KBM-7 (cell line): ENCODE results near the gene YWHAH.

Experiments used
- DNase-seq: peaks from one replicate; pipeline ENCODE4 v3.0.0-alpha.2; 2015
- in situ Hi-C: fragments of 300-500 bp; cut with MboI; formaldehyde crosslinking; loops from 2 replicates; pipeline ENCODE4 v1.14.3; 2020; ENCODE audit warnings: low sequenced_read_pairs, low pct_unique_long_range_greater_than_20kb, mixed read lengths

Gene YWHAH

GRCh38 chr22:31945443-31945855 is 1.1 kb downstream of the YWHAH start:
- in situ Hi-C loops = no loop called here
- DNase-seq = peak; percentile 20

GRCh38 chr22:31945971-31946680 is 1.8 kb downstream of the YWHAH start:
- in situ Hi-C loops = no loop called here
- peak; percentile 33 for DNase-seq

GRCh38 chr22:31947296-31947695 is 3.0 kb downstream of the YWHAH start:
- in situ Hi-C loops = no loop called here
- DNase-seq = peak; percentile 73

GRCh38 chr22:31948002-31948401 is 3.7 kb downstream of the YWHAH start:
- DNase-seq = no peak
- in situ Hi-C loops = no loop called here

- DNase-seq = no peak
- in situ Hi-C loops = loop anchor here (25.0 kb wide), 1 partner anchor 288 kb away; the partner anchor contains the start of gene PISD
Measured at GRCh38 chr22:31950226-31950625, 5.9 kb downstream of the YWHAH start.

- DNase-seq = no peak
- in situ Hi-C loops = loop anchor here (25.0 kb wide), 1 partner anchor 289 kb away; the partner anchor contains the start of gene PISD
Measured at GRCh38 chr22:31951194-31952093, 7.1 kb downstream of the YWHAH start.

GRCh38 chr22:31952094-31952401 is 7.7 kb downstream of the YWHAH start:
- in situ Hi-C loops = loop anchor here (25.0 kb wide), 1 partner anchor 290 kb away; the partner anchor contains the start of gene PISD
- DNase-seq = no peak

- DNase-seq = no peak
- in situ Hi-C loops = loop anchor here (25.0 kb wide), 1 partner anchor 290 kb away; the partner anchor contains the start of gene PISD
Measured at GRCh38 chr22:31952472-31952871, 8.1 kb downstream of the YWHAH start.

GRCh38 chr22:31953261-31953660 is 8.9 kb downstream of the YWHAH start:
- in situ Hi-C loops = loop anchor here (25.0 kb wide), 1 partner anchor 291 kb away; the partner anchor contains the start of gene PISD
- DNase-seq = no peak

- no peak for DNase-seq
- in situ Hi-C loops = loop anchor here (25.0 kb wide), 1 partner anchor 293 kb away; the partner anchor contains the start of gene PISD
Measured at GRCh38 chr22:31954535-31955523, 10.5 kb downstream of the YWHAH start.

GRCh38 chr22:31956360-31956759 is 12.0 kb downstream of the YWHAH start:
- in situ Hi-C loops = loop anchor here (25.0 kb wide), 1 partner anchor 294 kb away; the partner anchor contains the start of gene PISD

GRCh38 chr22:31957970-31958594 is 13.7 kb downstream of the YWHAH start:
- DNase-seq = no peak
- in situ Hi-C loops = loop anchor here (25.0 kb wide), 1 partner anchor 296 kb away; the partner anchor contains the start of gene PISD

More at GRCh38 chr22:31956360-31956759, 12.0 kb downstream of the YWHAH start:
- no peak for DNase-seq

GRCh38 chr22:31958625-31959239 is 14.4 kb downstream of the YWHAH start:
- DNase-seq = no peak
- in situ Hi-C loops = loop anchor here (25.0 kb wide), 1 partner anchor 296 kb away; the partner anchor contains the start of gene PISD

- DNase-seq = no peak
- in situ Hi-C loops = loop anchor here (25.0 kb wide), 1 partner anchor 298 kb away; the partner anchor contains the start of gene PISD
Measured at GRCh38 chr22:31960767-31961166, 16.4 kb downstream of the YWHAH start.

- DNase-seq = no peak
- in situ Hi-C loops = loop anchor here (25.0 kb wide), 1 partner anchor 300 kb away; the partner anchor contains the start of gene PISD
Measured at GRCh38 chr22:31962387-31963125, 18.2 kb downstream of the YWHAH start.

- in situ Hi-C loops = loop anchor here (25.0 kb wide), 1 partner anchor 306 kb away; the partner anchor contains the start of gene PISD
- no peak for DNase-seq
Measured at GRCh38 chr22:31968022-31968421, 23.7 kb downstream of the YWHAH start.
